BLaER1 treated with 17β-estradiol and CSF1 and Interleukin-3, amounts not matched to agents 10 nM and 100 nM (cell line): ENCODE results near the gene RAB43.

ENCODE experiments used
- H3K27ac ChIP-seq, 11 experiments: shearing (Covaris generic); formaldehyde crosslinking; 2 replicates each; pipeline ENCODE4 v1.8.1; 2022
- H3K27me3 ChIP-seq, 11 experiments: shearing (Covaris generic); formaldehyde crosslinking; 2 replicates each; pipeline ENCODE4 v1.8.1; 2022
- H3K36me3 ChIP-seq, 11 experiments: shearing (Covaris generic); formaldehyde crosslinking; 2 replicates each; pipeline ENCODE4 v1.8.1; 2022
- H3K4me1 ChIP-seq, 10 experiments: shearing (Covaris generic); formaldehyde crosslinking; 2 replicates each; pipeline ENCODE4 v1.8.1; 2022
- H3K4me2 ChIP-seq, 11 experiments: shearing (Covaris generic); formaldehyde crosslinking; 2 replicates each; pipeline ENCODE4 v1.8.1; 2022
- H3K4me3 ChIP-seq, 10 experiments: shearing (Covaris generic); formaldehyde crosslinking; 2 replicates each; pipeline ENCODE4 v1.8.1; 2022
- H3K9ac ChIP-seq, 11 experiments: shearing (Covaris generic); formaldehyde crosslinking; 2 replicates each; pipeline ENCODE4 v1.8.1; 2022
- H3K9me3 ChIP-seq, 11 experiments: shearing (Covaris generic); formaldehyde crosslinking; replicated peaks in 1 of 11; 2 replicates each; pipeline ENCODE4 v1.8.1; 2022
- H4K20me1 ChIP-seq, 11 experiments: shearing (Covaris generic); formaldehyde crosslinking; 2 replicates each; pipeline ENCODE4 v1.8.1; 2022
- Cebpa-rat ChIP-seq, 11 experiments: shearing (Covaris generic); IDR thresholded peaks; 2 replicates each; pipeline ENCODE4 v1.8.1; 2022

The RAB43 gene

GRCh38 chr3:129059311-129059958 lies 62.2 kb downstream of the RAB43 start:
- no peaks in the 10 kb centered on the region for H3K9me3 ChIP-seq
- H3K4me3 ChIP-seq, result peak overlapping the region in 5 of 10 experiments; percentile 34 to 57 (median 42); a peak in 6 of 20 replicates
- H4K20me1 ChIP-seq, result peaks cover 0 to 8% (median 0%) of the 10 kb centered on the region in 11 experiments; a peak in 1 of 22 replicates
- H3K4me2 ChIP-seq, result peak overlapping the region; percentile 87 to 99 (median 97)
- H3K9ac ChIP-seq, result peak overlapping the region in 10 of 11 experiments; percentile 6 to 76 (median 52); a peak in 17 of 22 replicates
- TF ChIP-seq Cebpa-rat (IDR thresholded peaks at IDR 0.05), result no peak
- H3K4me1 ChIP-seq, result peaks cover 43 to 92% (median 82%) of the 10 kb centered on the region in 10 experiments
- H3K27ac ChIP-seq, result peak overlapping the region in 9 of 11 experiments; percentile 35 to 83 (median 69); a peak in 18 of 22 replicates
- H3K36me3 ChIP-seq, result no peaks in the 10 kb centered on the region
- H3K27me3 ChIP-seq, result peaks cover 0 to 13% (median 0%) of the 10 kb centered on the region in 11 experiments; a peak in 4 of 22 replicates

GRCh38 chr3:129058441-129059200 lies 63.0 kb downstream of the RAB43 start:
- no peaks in the 10 kb centered on the region for H3K36me3 ChIP-seq
- H3K27me3 ChIP-seq, result peaks cover 0 to 13% (median 0%) of the 10 kb centered on the region in 11 experiments; a peak in 4 of 22 replicates
- H3K4me1 ChIP-seq, result peaks cover 43 to 88% (median 76%) of the 10 kb centered on the region in 10 experiments
- H3K4me3 ChIP-seq, result peak overlapping the region in 1 of 10 experiments; percentile 42; a peak in 1 of 20 replicates
- peaks cover 0 to 8% (median 0%) of the 10 kb centered on the region in 11 experiments; a peak in 1 of 22 replicates for H4K20me1 ChIP-seq
- H3K9ac ChIP-seq, result peak overlapping the region in 4 of 11 experiments; percentile 48 to 76 (median 68); a peak in 5 of 22 replicates
- H3K4me2 ChIP-seq, result peak overlapping the region; percentile 87 to 99 (median 97)
- H3K9me3 ChIP-seq, result no peaks in the 10 kb centered on the region
- H3K27ac ChIP-seq, result peak overlapping the region in 5 of 11 experiments; percentile 58 to 83 (median 79); a peak in 6 of 22 replicates
- no peak for TF ChIP-seq Cebpa-rat (IDR thresholded peaks at IDR 0.05)

GRCh38 chr3:129057249-129057648 lies 64.4 kb downstream of the RAB43 start:
- TF ChIP-seq Cebpa-rat (IDR thresholded peaks at IDR 0.05), result no peak
- Histone ChIP-seq H3K36me3 (no peaks in the 10 kb centered on the region), H3K9ac (no peak overlapping the region), H3K27me3 (peaks cover 0 to 13% (median 0%) of the 10 kb centered on the region in 11 experiments; a peak in 4 of 22 replicates), H3K27ac (no peak overlapping the region), H3K9me3 (no peaks in the 10 kb centered on the region), H3K4me3 (no peak overlapping the region), H4K20me1 (peaks cover 0 to 8% (median 0%) of the 10 kb centered on the region in 11 experiments; a peak in 1 of 22 replicates), H3K4me2 (peak overlapping the region in 3 of 11 experiments; percentile 98 to 99 (median 98); a peak in 4 of 22 replicates), H3K4me1 (peaks cover 43 to 86% (median 67%) of the 10 kb centered on the region in 10 experiments)

GRCh38 chr3:129056451-129057173 lies 65.0 kb downstream of the RAB43 start:
- no peak for TF ChIP-seq Cebpa-rat (IDR thresholded peaks at IDR 0.05)
- H3K9ac ChIP-seq, result no peak overlapping the region
- H3K27ac ChIP-seq, result no peak overlapping the region
- peaks cover 0 to 8% (median 0%) of the 10 kb centered on the region in 11 experiments; a peak in 1 of 22 replicates for H4K20me1 ChIP-seq
- no peak overlapping the region for H3K4me3 ChIP-seq
- peaks cover 0 to 8% (median 0%) of the 10 kb centered on the region in 11 experiments; a peak in 4 of 22 replicates for H3K27me3 ChIP-seq
- H3K4me2 ChIP-seq, result peak overlapping the region in 4 of 11 experiments; percentile 17 to 33 (median 25); a peak in 8 of 22 replicates
- H3K36me3 ChIP-seq, result no peaks in the 10 kb centered on the region
- peaks cover 37 to 85% (median 67%) of the 10 kb centered on the region in 10 experiments for H3K4me1 ChIP-seq
- H3K9me3 ChIP-seq, result no peaks in the 10 kb centered on the region

GRCh38 chr3:129054605-129055104 lies 66.9 kb downstream of the RAB43 start:
- Histone ChIP-seq H3K9me3 (no peaks in the 10 kb centered on the region), H3K27ac (no peak overlapping the region), H3K4me3 (no peak overlapping the region), H3K4me2 (no peak overlapping the region), H3K27me3 (no peaks in the 10 kb centered on the region), H3K9ac (no peak overlapping the region), H3K36me3 (no peaks in the 10 kb centered on the region), H3K4me1 (peaks cover 17 to 80% (median 56%) of the 10 kb centered on the region in 10 experiments), H4K20me1 (peaks cover 0 to 8% (median 0%) of the 10 kb centered on the region in 11 experiments; a peak in 1 of 22 replicates)
- TF ChIP-seq Cebpa-rat (IDR thresholded peaks at IDR 0.05), result no peak

GRCh38 chr3:129052675-129053074 lies 68.9 kb downstream of the RAB43 start:
- TF ChIP-seq Cebpa-rat (IDR thresholded peaks at IDR 0.05), result no peak
- H3K4me1 ChIP-seq, result peaks cover 0 to 60% (median 36%) of the 10 kb centered on the region in 10 experiments; a peak in 15 of 20 replicates
- H3K9ac ChIP-seq, result no peak overlapping the region
- H3K4me2 ChIP-seq, result peak overlapping the region in 3 of 11 experiments; percentile 27 to 61 (median 61); a peak in 3 of 22 replicates
- H3K4me3 ChIP-seq, result no peak overlapping the region
- peaks cover 0 to under 1% (median 0%) of the 10 kb centered on the region in 11 experiments; a peak in 1 of 22 replicates for H3K27me3 ChIP-seq
- H3K9me3 ChIP-seq, result peaks cover 0 to 14% (median 11%) of the 10 kb centered on the region in 11 experiments; a peak in 16 of 22 replicates
- no peak overlapping the region for H3K27ac ChIP-seq
- no peaks in the 10 kb centered on the region for H4K20me1 ChIP-seq
- H3K36me3 ChIP-seq, result no peaks in the 10 kb centered on the region

GRCh38 chr3:129051871-129052340 lies 69.7 kb downstream of the RAB43 start:
- no peak overlapping the region for H3K4me3 ChIP-seq
- peaks cover 0 to 21% (median 17%) of the 10 kb centered on the region in 11 experiments; a peak in 16 of 22 replicates for H3K9me3 ChIP-seq
- H3K27ac ChIP-seq, result peak overlapping the region in 1 of 11 experiments; percentile 1; a peak in 1 of 22 replicates
- H3K4me1 ChIP-seq, result peaks cover 0 to 55% (median 34%) of the 10 kb centered on the region in 10 experiments; a peak in 14 of 20 replicates
- H4K20me1 ChIP-seq, result no peaks in the 10 kb centered on the region
- H3K4me2 ChIP-seq, result peak overlapping the region in 8 of 11 experiments; percentile 4 to 52 (median 32); a peak in 9 of 22 replicates
- peaks cover under 1 to 8% (median 5%) of the 10 kb centered on the region in 11 experiments; a peak in 15 of 22 replicates for H3K27me3 ChIP-seq
- no peak overlapping the region for H3K9ac ChIP-seq
- no peak for TF ChIP-seq Cebpa-rat (IDR thresholded peaks at IDR 0.05)
- H3K36me3 ChIP-seq, result no peaks in the 10 kb centered on the region
